Osteocyte (in vitro differentiated cells): ENCODE data around the gene SORD. TPM values are rescaled to one million over a fixed set of nuclear protein-coding genes. Genes with fewer than 3 reads are reported as not detected.
"Not testable (repeated sequence)": the region's sequence is repeated elsewhere in the genome, so short reads cannot be mapped to it uniquely, and the experiment has no call there.

Experiments used
- DNase-seq: peaks from one replicate; pipeline ENCODE4 v3.0.0; 2021; ENCODE audit warnings: mixed read lengths; ENCODE audit not compliant: unreplicated experiment; ENCODE audit errors: extremely low spot score
- H3K27ac Mint-ChIP-seq: one replicate; pipeline ENCODE4 v1.8.0; 2021; ENCODE audit warnings: mild to moderate bottlenecking, mixed read lengths; ENCODE audit not compliant: unreplicated experiment
- H3K27me3 Mint-ChIP-seq: one replicate; pipeline ENCODE4 v1.8.0; 2021; ENCODE audit warnings: mixed read lengths; ENCODE audit not compliant: unreplicated experiment
- H3K36me3 Mint-ChIP-seq: one replicate; pipeline ENCODE4 v1.8.0; 2021; ENCODE audit warnings: mixed read lengths; ENCODE audit not compliant: unreplicated experiment
- H3K4me1 Mint-ChIP-seq: one replicate; pipeline ENCODE4 v1.8.0; 2021; ENCODE audit warnings: mixed read lengths; ENCODE audit not compliant: unreplicated experiment
- H3K4me3 Mint-ChIP-seq: one replicate; pipeline ENCODE4 v1.8.0; 2021; ENCODE audit warnings: mild to moderate bottlenecking, moderate library complexity, mixed read lengths; ENCODE audit not compliant: unreplicated experiment
- H3K9me3 Mint-ChIP-seq: one replicate; pipeline ENCODE4 v1.8.0; 2021; ENCODE audit warnings: mixed read lengths; ENCODE audit not compliant: unreplicated experiment
- total RNA-seq: library from RNA; stranded (reverse); gene quantifications from 2 replicates; pipeline ENCODE4 v1.2.1, GENCODE V29; 2021
- TF ChIP-seq, protein P1 (sequence below): fragments of 200-600 bp; sonication (generic); IDR thresholded peaks from 2 replicates; pipeline ENCODE4 v1.5.0; 2021; ENCODE audit warnings: antibody characterized with exemption, mild to moderate bottlenecking, moderate library complexity

The SORD gene
- total RNA-seq, 1 donor from 2014 or later: 9.8 TPM

DNA sequence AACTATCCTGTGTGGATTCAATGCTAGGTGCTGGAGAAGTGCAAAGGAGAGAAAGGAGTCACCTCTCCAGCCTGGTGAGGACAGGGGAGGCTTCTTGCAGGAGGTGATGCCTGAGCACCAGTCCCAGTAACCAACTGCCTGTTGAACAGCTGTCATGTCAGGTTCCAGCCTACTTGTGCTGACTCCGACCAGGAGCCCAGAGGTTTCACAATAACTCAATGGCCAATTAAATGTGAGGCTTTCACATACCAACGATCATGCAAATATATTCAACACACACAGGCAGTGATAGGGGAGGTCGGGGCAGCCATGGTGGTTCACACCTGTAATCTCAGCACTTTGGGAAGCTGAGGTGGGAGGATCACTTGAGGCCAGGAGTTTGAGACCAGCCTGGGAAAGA is 7.7 kb downstream of the SORD start:
- Mint-ChIP-seq H3K36me3 (peaks cover 2% of the 10 kb centered on the region), H3K27ac (no peak overlapping the region), H3K9me3 (no peaks in the 10 kb centered on the region), H3K4me3 (no peak overlapping the region), H3K4me1 (no peaks in the 10 kb centered on the region), H3K27me3 (no peaks in the 10 kb centered on the region)
- TF ChIP-seq, protein P1, sequence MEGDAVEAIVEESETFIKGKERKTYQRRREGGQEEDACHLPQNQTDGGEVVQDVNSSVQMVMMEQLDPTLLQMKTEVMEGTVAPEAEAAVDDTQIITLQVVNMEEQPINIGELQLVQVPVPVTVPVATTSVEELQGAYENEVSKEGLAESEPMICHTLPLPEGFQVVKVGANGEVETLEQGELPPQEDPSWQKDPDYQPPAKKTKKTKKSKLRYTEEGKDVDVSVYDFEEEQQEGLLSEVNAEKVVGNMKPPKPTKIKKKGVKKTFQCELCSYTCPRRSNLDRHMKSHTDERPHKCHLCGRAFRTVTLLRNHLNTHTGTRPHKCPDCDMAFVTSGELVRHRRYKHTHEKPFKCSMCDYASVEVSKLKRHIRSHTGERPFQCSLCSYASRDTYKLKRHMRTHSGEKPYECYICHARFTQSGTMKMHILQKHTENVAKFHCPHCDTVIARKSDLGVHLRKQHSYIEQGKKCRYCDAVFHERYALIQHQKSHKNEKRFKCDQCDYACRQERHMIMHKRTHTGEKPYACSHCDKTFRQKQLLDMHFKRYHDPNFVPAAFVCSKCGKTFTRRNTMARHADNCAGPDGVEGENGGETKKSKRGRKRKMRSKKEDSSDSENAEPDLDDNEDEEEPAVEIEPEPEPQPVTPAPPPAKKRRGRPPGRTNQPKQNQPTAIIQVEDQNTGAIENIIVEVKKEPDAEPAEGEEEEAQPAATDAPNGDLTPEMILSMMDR: no peak
- DNase-seq: no peak

DNA sequence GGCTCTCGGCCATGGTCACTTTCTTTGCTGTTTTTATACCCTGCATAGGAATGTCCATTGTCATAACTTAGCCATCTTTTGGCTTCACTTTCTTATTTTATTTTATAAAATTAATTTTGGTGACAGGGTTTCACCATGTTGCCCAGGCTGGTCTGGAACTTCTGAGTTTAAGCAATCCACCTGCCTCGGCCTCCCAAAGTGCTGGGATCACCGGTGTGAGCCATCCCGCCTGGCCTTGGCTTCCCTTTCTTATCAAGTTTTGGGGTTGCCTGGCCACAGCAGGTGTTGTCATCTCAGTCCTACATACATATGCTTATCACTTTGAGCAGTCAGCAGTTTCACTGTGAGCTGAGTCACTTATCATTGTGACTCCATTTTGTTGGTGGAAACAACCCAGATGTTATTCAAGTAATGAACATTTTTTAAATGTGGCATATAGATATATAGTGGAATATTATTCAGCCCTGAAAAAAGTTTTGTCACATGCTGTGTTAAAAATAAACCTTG is 8.6 kb downstream of the SORD start:
- not testable (repeated sequence) for H3K27ac Mint-ChIP-seq, H3K4me1 Mint-ChIP-seq, H3K27me3 Mint-ChIP-seq, H3K4me3 Mint-ChIP-seq, DNase-seq, H3K9me3 Mint-ChIP-seq, H3K36me3 Mint-ChIP-seq

DNA sequence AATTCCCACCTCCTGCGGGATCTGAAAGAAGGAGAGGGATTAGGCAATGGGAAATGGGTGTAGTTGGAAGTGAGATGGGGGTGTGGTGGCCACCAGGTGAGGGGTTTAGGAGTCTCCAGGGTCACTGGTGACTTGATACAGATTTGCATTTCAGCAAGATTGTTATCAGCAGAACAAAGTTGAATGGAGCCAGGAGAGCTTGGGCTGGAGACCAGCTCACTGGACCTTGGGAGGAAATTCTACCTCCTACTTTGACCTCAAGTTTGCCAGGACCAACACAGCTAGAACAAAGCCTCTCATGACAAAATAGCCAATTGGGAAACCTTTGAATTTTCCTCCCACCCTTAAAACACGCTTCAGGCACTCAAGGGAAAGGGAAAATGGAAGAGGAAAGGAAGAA is 9.5 kb downstream of the SORD start:
- not testable (repeated sequence) for DNase-seq, H3K4me1 Mint-ChIP-seq, H3K27me3 Mint-ChIP-seq, H3K27ac Mint-ChIP-seq, H3K9me3 Mint-ChIP-seq, H3K4me3 Mint-ChIP-seq, H3K36me3 Mint-ChIP-seq

DNA sequence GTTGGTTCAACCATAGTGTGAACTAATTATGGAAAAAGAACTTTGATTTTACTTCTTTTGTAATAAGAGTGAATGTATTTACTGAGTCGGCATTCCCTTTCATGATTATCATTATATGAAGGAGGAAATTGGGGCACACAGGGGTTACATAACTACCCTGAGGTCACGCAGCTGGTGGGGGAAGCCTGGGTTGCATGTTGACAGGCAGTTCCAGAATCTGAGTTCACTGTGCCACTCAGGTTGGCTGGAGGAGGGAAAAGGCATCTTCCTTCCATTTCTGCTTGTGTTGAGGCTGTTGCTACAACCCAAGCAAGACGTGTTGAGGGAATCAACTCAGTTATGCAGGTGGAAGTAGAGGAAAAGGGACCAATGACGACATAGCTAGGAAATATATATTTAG is 11.1 kb downstream of the SORD start:
- H3K27ac Mint-ChIP-seq, H3K4me3 Mint-ChIP-seq, H3K27me3 Mint-ChIP-seq, DNase-seq, H3K4me1 Mint-ChIP-seq, H3K36me3 Mint-ChIP-seq, H3K9me3 Mint-ChIP-seq: not testable (repeated sequence)

DNA sequence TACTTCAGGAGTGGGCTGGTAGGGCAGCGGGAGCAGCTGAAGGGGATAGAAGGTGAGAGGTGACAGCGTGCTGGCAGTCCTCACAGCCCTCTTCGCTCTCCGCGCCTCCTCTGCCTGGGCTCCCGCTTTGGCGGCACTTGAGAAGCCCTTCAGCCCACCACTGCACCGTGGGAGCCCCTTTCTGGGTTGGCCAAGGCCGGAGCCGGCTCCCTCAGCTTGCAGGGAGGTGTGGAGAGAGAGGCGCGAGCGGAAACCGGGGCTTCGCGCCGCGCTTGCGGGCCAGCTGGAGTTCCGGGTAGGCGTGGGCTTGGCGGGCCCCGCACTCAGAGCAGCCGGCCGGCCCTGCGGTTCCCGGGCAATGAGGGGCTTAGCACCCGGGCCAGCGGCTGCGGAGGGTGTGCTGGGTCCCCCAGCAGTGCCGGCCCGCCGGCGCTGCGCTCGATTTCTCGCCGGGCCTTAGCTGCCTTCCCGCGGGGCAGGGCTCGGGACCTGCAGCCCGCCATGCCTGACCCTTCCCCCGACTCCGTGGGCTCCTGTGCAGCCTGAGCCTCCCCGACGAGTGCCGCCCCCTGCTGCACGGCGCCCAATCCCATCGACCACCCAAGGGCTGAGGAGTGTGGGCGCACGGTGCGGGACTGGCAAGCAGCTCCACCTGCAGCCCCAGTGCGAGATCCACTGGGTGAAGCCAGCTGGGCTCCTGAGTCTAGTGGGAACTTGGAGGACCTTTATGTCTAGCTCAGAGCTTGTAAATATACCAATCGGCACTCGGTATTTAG is 11.8 kb downstream of the SORD start:
- H3K4me1 Mint-ChIP-seq: not testable (repeated sequence)

DNA sequence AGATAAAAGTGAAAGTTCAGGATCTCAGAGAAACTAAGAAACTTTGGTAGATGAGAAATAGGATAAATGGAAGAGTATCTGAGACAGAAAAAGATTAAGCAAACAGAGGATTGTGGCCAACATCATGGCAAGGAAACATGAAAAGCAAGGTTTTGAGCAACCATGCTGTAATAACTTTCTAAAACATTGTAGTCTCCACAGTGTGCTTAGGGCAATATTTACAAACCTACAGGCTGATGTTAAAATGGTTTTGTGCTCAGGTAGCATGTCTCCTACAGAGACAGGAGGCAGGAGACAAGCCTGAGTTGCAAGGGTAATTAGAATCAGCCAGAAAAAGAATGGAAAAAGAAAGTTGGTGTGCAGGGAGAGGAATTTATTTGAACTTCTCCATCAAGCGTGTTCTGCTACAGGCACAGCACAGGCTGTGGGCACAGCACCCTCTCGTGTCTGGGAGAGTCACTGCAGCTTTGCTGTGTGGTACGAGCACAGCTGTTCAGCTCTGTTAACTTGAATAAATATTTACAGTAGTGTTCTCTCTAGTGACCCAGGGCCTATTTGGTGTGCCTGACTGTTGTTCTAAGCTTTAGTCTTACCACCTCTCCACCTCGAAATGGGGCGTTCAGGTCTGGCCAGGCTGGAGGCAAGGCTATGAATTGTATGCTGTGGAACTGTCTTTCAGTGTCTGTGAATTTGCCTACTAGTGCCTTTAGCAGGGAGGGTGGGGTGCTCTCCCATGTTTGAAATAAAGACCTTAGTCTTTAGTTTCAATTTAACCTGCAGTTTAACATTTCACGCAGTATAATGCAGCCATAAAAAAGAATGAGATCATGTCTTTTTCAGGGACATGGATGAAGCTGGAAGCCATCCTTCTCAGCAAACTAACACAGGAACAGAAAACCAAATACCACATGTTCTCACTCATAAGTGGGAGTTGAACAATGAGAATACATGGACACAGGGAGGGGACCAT is 14.1 kb downstream of the SORD start:
- H3K4me1 Mint-ChIP-seq, H3K36me3 Mint-ChIP-seq, H3K27me3 Mint-ChIP-seq, H3K4me3 Mint-ChIP-seq, DNase-seq, H3K9me3 Mint-ChIP-seq: not testable (repeated sequence)
- TF ChIP-seq, protein P1: peak; percentile 90
- H3K27ac Mint-ChIP-seq: peak overlapping the region; percentile 14

More for the DNA sequence above, 11.8 kb downstream of the SORD start:
- not testable (repeated sequence) for H3K4me3 Mint-ChIP-seq, DNase-seq, H3K36me3 Mint-ChIP-seq, H3K27ac Mint-ChIP-seq, H3K9me3 Mint-ChIP-seq, H3K27me3 Mint-ChIP-seq
